Suprapubic skin (tissue), 4 donors: ENCODE results near the gene MFN2. TPM values are rescaled to one million over a fixed set of nuclear protein-coding genes. Genes with fewer than 3 reads are reported as not detected.
"Not testable (repeated sequence)": the region's sequence is repeated elsewhere in the genome, so short reads cannot be mapped to it uniquely, and the experiment has no call there.

ENCODE experiments used
- DNase-seq, 2 donors: peaks; one replicate each; pipeline ENCODE4 v3.0.0-alpha.2; 2019; ENCODE audit warnings: low spot score in 2 of 2
- H3K27ac ChIP-seq: fragments of 200-600 bp; sonication (generic); one replicate; pipeline ENCODE4 v1.5.1; 2019
- H3K27me3 ChIP-seq: fragments of 200-600 bp; sonication (generic); one replicate; pipeline ENCODE4 v1.5.1; 2019
- H3K36me3 ChIP-seq: fragments of 200-600 bp; sonication (generic); one replicate; pipeline ENCODE4 v1.5.1; 2019
- H3K4me1 ChIP-seq: fragments of 200-600 bp; sonication (generic); one replicate; pipeline ENCODE4 v1.5.1; 2019
- H3K4me3 ChIP-seq: fragments of 200-600 bp; sonication (generic); one replicate; pipeline ENCODE4 v1.5.1; 2019; ENCODE audit warnings: mild to moderate bottlenecking
- H3K9me3 ChIP-seq: fragments of 200-600 bp; sonication (generic); one replicate; pipeline ENCODE4 v1.5.1; 2019
- EP300 ChIP-seq: sonication (generic); formaldehyde crosslinking; IDR thresholded peaks from one replicate; pipeline ENCODE4 v1.6.1; 2017; ENCODE audit warnings: antibody characterized with exemption
- POLR2A ChIP-seq, 2 donors: fragments of 450-650 bp; IDR thresholded peaks; one replicate each; pipeline ENCODE4 v1.6.1; 2017; ENCODE audit warnings: antibody characterized with exemption in 2 of 2, mild to moderate bottlenecking in 2 of 2, moderate library complexity in 2 of 2
- POLR2AphosphoS5 ChIP-seq, 3 donors: sonication (generic); formaldehyde crosslinking; IDR thresholded peaks; one replicate each; pipeline ENCODE4 v1.6.1; 2017; ENCODE audit warnings: antibody characterized with exemption in 3 of 3
- WGBS: methylation state at CpG from one replicate; pipeline ENCODE4 v1.1.5; 2018; 5-methylcytosine and 5-hydroxymethylcytosine counted together
- total RNA-seq, 4 donors: library from RNA; depleted of rRNA; stranded (reverse); fragments of >200 nt; gene quantifications; one replicate each; pipeline ENCODE4 v1.1.0, GENCODE V29; 2016
- TF ChIP-seq, protein P1 (sequence below), 2 donors: fragments of 200-600 bp in 1 of 2; fragments of 450-650 bp in 1 of 2; sonication (generic) in 1 of 2; IDR thresholded peaks; one replicate each; pipeline ENCODE4 v1.5.1; 2016 to 2019; ENCODE audit warnings: antibody characterized with exemption in 2 of 2, mild to moderate bottlenecking in 1 of 2, moderate library complexity in 1 of 2

Gene MFN2
- total RNA-seq, 4 donors from 2014 or later: 106 to 146 (median 124) TPM

DNA sequence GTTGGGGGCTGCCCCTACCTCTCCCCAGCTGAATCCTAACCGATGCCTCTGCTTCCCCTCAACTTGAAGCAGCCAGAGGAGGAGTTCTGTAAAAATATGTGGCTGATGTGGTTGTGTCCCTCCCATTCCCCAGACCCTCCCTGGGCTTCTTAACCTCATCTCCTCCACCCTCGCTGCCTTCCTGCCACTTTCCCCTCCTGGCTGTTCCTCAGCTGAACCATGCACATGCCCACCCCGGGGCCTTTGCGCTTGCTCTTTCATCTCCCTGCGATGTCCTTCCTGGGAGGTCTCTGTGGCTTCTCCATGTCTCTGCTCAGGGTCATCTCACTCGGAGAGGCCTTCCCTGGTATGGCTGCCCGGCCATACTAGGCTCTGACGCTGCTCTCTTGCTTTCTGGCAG lies 48.0 kb downstream of the MFN2 start:
- H3K27ac ChIP-seq: no peak overlapping the region
- no peaks in the 10 kb centered on the region for H3K4me1 ChIP-seq
- no peaks in the 10 kb centered on the region for H3K27me3 ChIP-seq
- 86% methylated on average over 8 of the region's 8 CpGs for WGBS
- H3K4me3 ChIP-seq: no peak overlapping the region
- no peaks in the 10 kb centered on the region for H3K9me3 ChIP-seq
- peaks cover 78% of the 10 kb centered on the region for H3K36me3 ChIP-seq
- no peak for DNase-seq
- TF ChIP-seq EP300 (no peak), POLR2A (IDR thresholded peaks at IDR 0.05) (no peak), POLR2AphosphoS5 (IDR thresholded peaks at IDR 0.05) (no peak)
- TF ChIP-seq, protein P1, sequence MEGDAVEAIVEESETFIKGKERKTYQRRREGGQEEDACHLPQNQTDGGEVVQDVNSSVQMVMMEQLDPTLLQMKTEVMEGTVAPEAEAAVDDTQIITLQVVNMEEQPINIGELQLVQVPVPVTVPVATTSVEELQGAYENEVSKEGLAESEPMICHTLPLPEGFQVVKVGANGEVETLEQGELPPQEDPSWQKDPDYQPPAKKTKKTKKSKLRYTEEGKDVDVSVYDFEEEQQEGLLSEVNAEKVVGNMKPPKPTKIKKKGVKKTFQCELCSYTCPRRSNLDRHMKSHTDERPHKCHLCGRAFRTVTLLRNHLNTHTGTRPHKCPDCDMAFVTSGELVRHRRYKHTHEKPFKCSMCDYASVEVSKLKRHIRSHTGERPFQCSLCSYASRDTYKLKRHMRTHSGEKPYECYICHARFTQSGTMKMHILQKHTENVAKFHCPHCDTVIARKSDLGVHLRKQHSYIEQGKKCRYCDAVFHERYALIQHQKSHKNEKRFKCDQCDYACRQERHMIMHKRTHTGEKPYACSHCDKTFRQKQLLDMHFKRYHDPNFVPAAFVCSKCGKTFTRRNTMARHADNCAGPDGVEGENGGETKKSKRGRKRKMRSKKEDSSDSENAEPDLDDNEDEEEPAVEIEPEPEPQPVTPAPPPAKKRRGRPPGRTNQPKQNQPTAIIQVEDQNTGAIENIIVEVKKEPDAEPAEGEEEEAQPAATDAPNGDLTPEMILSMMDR (IDR thresholded peaks at IDR 0.05): no peak

DNA sequence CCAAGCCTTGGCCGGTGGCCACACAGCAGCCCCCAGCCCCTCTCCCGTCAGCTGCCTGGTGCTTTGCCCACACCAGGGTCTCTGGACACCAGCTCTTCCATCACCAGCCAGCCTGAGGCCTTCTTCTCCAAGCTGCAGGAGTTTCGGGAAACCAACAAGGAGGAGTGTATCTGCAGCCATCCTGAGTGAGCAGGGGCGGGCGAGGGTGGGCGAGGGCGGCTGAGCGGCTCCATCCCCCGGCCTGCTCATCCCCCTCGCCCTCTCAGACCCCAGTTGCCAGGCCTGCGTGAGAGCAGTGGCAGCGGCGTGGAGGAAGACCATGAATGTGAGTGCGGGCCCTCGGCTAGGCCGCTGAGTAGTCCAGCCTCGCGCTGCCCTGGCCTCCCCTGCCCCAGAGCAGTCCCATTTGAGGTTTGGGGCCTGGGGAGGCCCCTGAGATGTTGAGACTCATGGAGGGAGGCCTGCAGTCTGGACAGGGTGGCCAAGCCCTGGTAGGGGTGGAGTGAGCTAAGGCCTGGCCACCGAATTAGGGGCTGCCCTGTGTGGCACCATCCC lies 48.8 kb downstream of the MFN2 start:
- H3K36me3 ChIP-seq: peaks cover 72% of the 10 kb centered on the region
- H3K27me3 ChIP-seq: no peaks in the 10 kb centered on the region
- TF ChIP-seq EP300 (no peak), POLR2AphosphoS5 (IDR thresholded peaks at IDR 0.05) (no peak), POLR2A (IDR thresholded peaks at IDR 0.05) (no peak)
- TF ChIP-seq, protein P1 (IDR thresholded peaks at IDR 0.05): no peak
- H3K4me1 ChIP-seq: no peaks in the 10 kb centered on the region
- no peak overlapping the region for H3K4me3 ChIP-seq
- no peak overlapping the region for H3K27ac ChIP-seq
- no peak for DNase-seq
- no peaks in the 10 kb centered on the region for H3K9me3 ChIP-seq
- WGBS: 83% methylated on average over 2 of the region's 19 CpGs

DNA sequence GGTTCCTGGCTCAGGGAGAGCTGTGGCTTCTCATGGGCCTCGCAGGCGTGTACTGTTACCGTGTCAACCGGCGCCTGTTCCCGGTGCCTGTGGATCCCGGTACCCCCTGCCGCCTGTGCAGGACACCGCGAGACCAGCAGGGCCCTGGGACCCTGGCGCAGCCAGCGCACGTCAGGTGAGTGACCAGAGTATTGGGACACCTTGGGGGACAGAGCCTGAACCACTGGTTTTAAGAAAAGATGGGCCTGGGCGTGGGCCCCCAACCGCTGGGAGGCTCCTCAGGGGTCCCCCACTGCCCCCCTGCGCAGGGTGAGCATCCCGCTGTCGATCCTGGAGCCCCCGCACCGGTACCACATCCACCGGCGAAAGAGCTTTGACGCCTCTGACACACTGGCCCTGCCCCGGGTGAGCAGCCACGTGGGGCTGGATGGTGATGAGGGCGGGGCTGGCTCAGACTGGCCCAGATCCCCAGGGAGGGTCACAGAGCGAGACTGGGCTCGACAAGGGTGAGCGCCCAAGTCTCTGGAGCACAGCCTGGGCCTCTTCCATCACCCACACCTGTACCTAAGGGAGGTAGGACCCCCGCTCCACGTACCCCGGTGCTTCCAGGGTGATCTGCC lies 49.6 kb downstream of the MFN2 start:
- WGBS: 85% methylated on average over 19 of the region's 32 CpGs
- H3K4me1 ChIP-seq: no peaks in the 10 kb centered on the region
- TF ChIP-seq, protein P1 (IDR thresholded peaks at IDR 0.05): no peak
- no peaks in the 10 kb centered on the region for H3K9me3 ChIP-seq
- H3K27me3 ChIP-seq: no peaks in the 10 kb centered on the region
- H3K36me3 ChIP-seq: peaks cover 64% of the 10 kb centered on the region
- no peak overlapping the region for H3K27ac ChIP-seq
- H3K4me3 ChIP-seq: no peak overlapping the region
- no peak for DNase-seq

DNA sequence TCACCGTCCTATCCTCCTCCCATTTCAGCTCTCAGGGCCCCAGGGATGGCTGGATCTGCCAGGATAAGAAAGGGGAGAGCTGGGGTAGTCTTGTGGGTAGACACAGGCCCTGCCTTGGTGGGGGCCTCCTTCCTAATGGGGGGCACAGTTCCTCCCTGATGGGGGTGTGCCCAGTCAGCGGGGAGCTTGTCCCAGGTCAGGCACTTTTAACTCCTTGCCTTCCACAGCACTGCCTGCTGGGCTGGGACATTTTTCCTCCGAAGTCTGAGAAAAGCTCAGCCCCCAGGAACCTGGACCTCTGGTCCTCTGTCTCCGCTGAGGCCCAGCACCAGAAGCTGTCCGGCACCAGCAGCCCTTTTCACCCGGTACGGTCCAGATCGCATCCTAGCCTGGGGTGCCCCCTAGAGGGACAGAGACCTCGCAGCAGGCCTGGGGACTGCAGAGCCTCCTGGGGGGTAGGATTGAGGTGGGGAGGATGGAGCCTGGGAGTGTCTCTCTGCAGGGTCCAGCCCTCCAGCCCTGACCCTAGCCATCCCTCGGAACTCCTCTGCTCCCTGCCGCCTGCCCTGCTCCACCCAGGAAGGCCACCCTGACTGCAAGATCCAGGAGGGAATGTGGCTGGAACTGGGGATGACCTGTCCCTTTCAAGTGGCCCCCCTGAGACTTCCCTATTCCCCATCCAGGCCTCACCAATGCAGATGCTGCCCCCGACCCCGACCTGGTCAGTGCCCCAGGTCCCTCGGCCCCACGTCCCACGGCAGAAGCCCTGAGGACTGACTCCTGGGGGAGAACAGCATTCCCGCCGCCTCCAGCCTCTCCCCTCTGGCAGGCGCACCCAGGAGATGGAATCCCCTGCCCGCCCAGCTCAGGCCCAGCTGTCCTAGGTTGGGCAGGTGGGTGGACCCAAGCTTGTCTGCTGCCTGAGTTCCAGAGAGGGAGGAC lies 51.1 kb downstream of the MFN2 start:
- Histone ChIP-seq H3K4me1 (no peaks in the 10 kb centered on the region), H3K4me3 (no peak overlapping the region), H3K9me3 (no peaks in the 10 kb centered on the region), H3K27me3 (no peaks in the 10 kb centered on the region), H3K27ac (no peak overlapping the region), H3K36me3 (peaks cover 52% of the 10 kb centered on the region)
- TF ChIP-seq EP300 (no peak), POLR2AphosphoS5 (IDR thresholded peaks at IDR 0.05) (no peak), POLR2A (IDR thresholded peaks at IDR 0.05) (no peak)
- TF ChIP-seq, protein P1 (IDR thresholded peaks at IDR 0.05): no peak
- WGBS: 67% methylated on average over 1 of the region's 20 CpGs
- DNase-seq: no peak

DNA sequence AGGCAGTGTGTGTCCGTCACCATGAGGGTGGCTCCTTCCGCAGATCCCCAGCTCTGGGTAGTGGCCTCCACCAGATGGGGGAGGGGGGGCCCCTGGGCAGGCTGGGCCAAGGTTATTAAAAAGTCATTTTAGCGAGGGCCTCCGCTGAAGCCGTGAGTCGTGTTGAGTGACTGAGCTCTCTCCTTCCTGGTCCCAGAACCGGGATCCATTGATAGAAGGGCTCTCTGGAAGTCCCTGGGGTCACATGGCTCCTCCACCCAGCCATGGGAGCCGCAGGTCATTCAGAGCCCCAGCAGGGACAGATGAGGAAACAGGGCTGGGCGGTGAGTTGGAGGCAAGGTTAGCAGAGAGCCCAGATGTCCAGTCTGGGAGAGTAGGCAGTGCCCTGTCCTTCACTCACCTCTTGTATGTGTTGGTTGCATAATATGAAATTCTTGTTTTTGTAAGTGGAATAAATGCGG lies 51.9 kb downstream of the MFN2 start:
- Histone ChIP-seq H3K4me3 (no peak overlapping the region), H3K4me1 (no peaks in the 10 kb centered on the region), H3K27ac (no peak overlapping the region), H3K27me3 (no peaks in the 10 kb centered on the region), H3K36me3 (peaks cover 44% of the 10 kb centered on the region), H3K9me3 (no peaks in the 10 kb centered on the region)
- DNase-seq: no peak
- TF ChIP-seq, protein P1 (IDR thresholded peaks at IDR 0.05): no peak
- TF ChIP-seq POLR2A (IDR thresholded peaks at IDR 0.05) (no peak), EP300 (no peak), POLR2AphosphoS5 (IDR thresholded peaks at IDR 0.05) (no peak)
- 82% methylated on average over 9 of the region's 10 CpGs for WGBS

DNA sequence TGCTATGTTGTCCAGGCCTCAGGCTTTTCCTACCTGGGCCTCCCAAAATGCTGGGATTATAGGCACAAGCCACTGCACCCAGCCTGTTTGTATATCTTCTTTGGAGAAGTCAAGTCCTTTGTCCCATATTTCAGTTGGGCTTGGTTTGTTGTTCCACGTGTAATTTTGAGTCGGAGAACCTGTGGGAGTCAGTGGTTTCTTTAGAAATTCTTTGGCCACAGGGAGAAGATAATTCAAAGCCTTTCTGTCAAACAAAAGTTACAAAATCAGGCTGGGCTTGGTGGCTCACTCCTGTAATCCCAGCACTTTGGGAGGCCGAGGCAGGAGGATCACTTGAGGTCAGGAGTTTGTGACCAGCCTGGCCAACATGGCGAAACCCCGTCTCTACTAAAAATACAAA lies 53.2 kb downstream of the MFN2 start:
- not testable (repeated sequence) for H3K9me3 ChIP-seq, H3K27me3 ChIP-seq, H3K4me3 ChIP-seq, H3K4me1 ChIP-seq, DNase-seq, H3K27ac ChIP-seq
- H3K36me3 ChIP-seq: peaks cover 33% of the 10 kb centered on the region
- WGBS: 91% methylated on average over 5 of the region's 5 CpGs
